Sigmoid colon (tissue), 7 donors: ENCODE measurements around the gene TMEM14B. TPM values are rescaled to one million over a fixed set of nuclear protein-coding genes. Genes with fewer than 3 reads are reported as not detected.
A peak's percentile ranks its signal among the peaks of the same experiment; 100 is the strongest.

Experiments
- DNase-seq: peaks from one replicate; pipeline ENCODE4 v3.0.0-alpha.2; 2019
- H3K27ac ChIP-seq, 4 donors: fragments of 200-600 bp; sonication (generic); one replicate each; pipeline ENCODE4 v1.5.1; 2016 to 2019; ENCODE audit warnings: mild to moderate bottlenecking in 1 of 4
- H3K27me3 ChIP-seq, 3 donors: fragments of 200-600 bp; sonication (generic); one replicate each; pipeline ENCODE4 v1.5.1; 2019; ENCODE audit warnings: mild to moderate bottlenecking in 1 of 3
- H3K36me3 ChIP-seq, 4 donors: fragments of 200-600 bp; sonication (generic); one replicate each; pipeline ENCODE4 v1.5.1; 2016 to 2019
- H3K4me1 ChIP-seq, 4 donors: fragments of 200-600 bp; sonication (generic); one replicate each; pipeline ENCODE4 v1.5.1; 2017 to 2019
- H3K4me3 ChIP-seq, 4 donors: fragments of 200-600 bp; sonication (generic); one replicate each; pipeline ENCODE4 v1.5.1; 2017 to 2019; ENCODE audit warnings: mild to moderate bottlenecking in 2 of 4, moderate library complexity in 1 of 4
- H3K9me3 ChIP-seq, 4 donors: fragments of 200-600 bp in 3 of 4; sonication (generic) in 3 of 4; one replicate each; pipeline versions ENCODE4 v1.5.1 to v1.6.1; 2013 to 2019
- EP300 ChIP-seq, 4 donors: sonication (generic); formaldehyde crosslinking; IDR thresholded peaks; one replicate each; pipeline ENCODE4 v1.6.1; 2017; ENCODE audit warnings: antibody characterized with exemption in 4 of 4
- POLR2A ChIP-seq, 2 donors: fragments of 450-650 bp; IDR thresholded peaks; one replicate each; pipeline ENCODE4 v1.6.1; 2016; ENCODE audit warnings: antibody characterized with exemption in 2 of 2, mild to moderate bottlenecking in 2 of 2, moderate library complexity in 2 of 2
- POLR2AphosphoS5 ChIP-seq, 4 donors: sonication (generic); formaldehyde crosslinking; IDR thresholded peaks; one replicate each; pipeline ENCODE4 v1.6.1; 2017; ENCODE audit warnings: antibody characterized with exemption in 4 of 4
- WGBS, 2 donors: extraction: QIAGEN DNeasy Blood & Tissue Kit; methylation state at CpG; one replicate each; pipeline ENCODE4 v1.1.7; 2013; 5-methylcytosine and 5-hydroxymethylcytosine counted together
- intact Hi-C: fragments of 100-400 bp; cut with DNase I; formaldehyde crosslinking; loops from one replicate; pipeline ENCODE4 v1.15.1; 2023
- polyA plus RNA-seq, 3 donors: library from polyadenylated mRNA; stranded (reverse); fragments of 200-250 nt; gene quantifications; one replicate each; pipeline ENCODE4 v1.2.3, GENCODE V29; 2013
- total RNA-seq, 4 donors: library from RNA; depleted of rRNA; stranded (reverse); fragments of >200 nt; gene quantifications; one replicate each; pipeline ENCODE4 v1.1.0, GENCODE V29; 2016
- TF ChIP-seq, protein P1 (sequence below), 4 experiments: fragments of 450-650 bp in 3 of 4; fragments of 200-600 bp in 1 of 4; IDR thresholded peaks; one replicate each; pipeline ENCODE4 v1.5.1; 2016 to 2019; ENCODE audit warnings: antibody characterized with exemption in 4 of 4, mild to moderate bottlenecking in 3 of 4, moderate library complexity in 2 of 4
- donor health status: healthy with polysubstance abuse.
- donor health status: Bipolar disorder and iron deficiency.
- donor health status: healthy.

The TMEM14B gene
- total and polyA plus RNA-seq, 7 donors, result 51.5 to 124 (median 79.8) TPM

DNA sequence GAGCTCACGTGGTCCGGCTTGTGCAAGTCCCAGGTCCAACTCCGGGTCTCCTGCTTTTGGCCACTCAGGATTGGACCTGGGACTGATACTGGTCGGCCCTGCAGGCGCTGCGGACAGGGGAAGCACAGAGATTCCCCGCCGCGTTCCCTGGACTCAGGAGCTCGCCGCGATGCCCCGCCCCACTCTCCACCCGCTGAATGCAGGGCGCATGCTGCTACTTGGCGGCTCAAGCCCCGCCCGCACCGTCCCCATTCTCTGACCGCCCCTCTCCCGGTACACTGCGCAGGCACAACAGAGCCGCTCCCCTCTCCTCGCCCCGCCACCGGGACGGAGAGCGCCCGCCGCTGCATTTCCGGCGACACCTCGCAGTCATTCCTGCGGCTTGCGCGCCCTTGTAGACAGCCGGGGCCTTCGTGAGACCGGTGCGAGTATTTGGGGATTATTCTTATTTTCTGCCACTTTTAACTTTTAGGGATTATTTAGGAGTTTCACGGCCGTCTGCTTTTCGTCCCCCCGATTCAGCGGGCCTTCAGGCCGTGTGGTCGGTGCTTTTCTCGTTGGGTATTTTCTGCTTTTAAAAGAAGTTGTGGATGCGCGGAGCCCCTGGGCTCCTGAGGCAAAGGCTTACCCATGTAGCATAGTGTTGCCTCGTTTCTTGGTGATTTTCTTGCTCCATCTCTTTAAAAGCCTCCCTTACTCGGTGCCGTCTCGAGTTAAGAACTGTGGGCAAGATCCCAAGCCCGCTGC, 24.6 kb upstream of the TMEM14B start, which contains the start of gene TMEM14C:
TSS of gene TMEM14C (plus strand) at position 251 of the 747 bp plus-strand sequence. CDS start 1,544 bp downstream, outside the sequence.
- Histone ChIP-seq H3K27ac (peak within 1 kb of the TSS; percentile 91 to 94 (median 93)), H3K27me3 (no peaks in the 10 kb centered on the region), H3K36me3 (peaks cover 0 to 26% (median 8%) of the 10 kb centered on the region in 4 donors), H3K4me3 (peak within 1 kb of the TSS; percentile 74 to 85 (median 79)), H3K4me1 (peaks cover 0 to 36% (median 28%) of the 10 kb centered on the region in 4 donors), H3K9me3 (peaks cover 0 to 4% (median 0%) of the 10 kb centered on the region in 4 donors)
- peak; percentile 80 to 87 for TF ChIP-seq POLR2A (IDR thresholded peaks at IDR 0.05)
- TF ChIP-seq, protein P1, sequence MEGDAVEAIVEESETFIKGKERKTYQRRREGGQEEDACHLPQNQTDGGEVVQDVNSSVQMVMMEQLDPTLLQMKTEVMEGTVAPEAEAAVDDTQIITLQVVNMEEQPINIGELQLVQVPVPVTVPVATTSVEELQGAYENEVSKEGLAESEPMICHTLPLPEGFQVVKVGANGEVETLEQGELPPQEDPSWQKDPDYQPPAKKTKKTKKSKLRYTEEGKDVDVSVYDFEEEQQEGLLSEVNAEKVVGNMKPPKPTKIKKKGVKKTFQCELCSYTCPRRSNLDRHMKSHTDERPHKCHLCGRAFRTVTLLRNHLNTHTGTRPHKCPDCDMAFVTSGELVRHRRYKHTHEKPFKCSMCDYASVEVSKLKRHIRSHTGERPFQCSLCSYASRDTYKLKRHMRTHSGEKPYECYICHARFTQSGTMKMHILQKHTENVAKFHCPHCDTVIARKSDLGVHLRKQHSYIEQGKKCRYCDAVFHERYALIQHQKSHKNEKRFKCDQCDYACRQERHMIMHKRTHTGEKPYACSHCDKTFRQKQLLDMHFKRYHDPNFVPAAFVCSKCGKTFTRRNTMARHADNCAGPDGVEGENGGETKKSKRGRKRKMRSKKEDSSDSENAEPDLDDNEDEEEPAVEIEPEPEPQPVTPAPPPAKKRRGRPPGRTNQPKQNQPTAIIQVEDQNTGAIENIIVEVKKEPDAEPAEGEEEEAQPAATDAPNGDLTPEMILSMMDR (IDR thresholded peaks at IDR 0.05), result no peak
- peak; percentile 82 to 96 (median 94) for TF ChIP-seq POLR2AphosphoS5 (IDR thresholded peaks at IDR 0.05)
- peak in 1 of 4 donors; percentile 15 for TF ChIP-seq EP300 (IDR thresholded peaks at IDR 0.05)
- intact Hi-C loops, result loop anchor here (1.0 to 10.0 kb wide), 3 partner anchors 24 to 118 kb away; partner anchors contain the start of genes C6orf52, PAK1IP1 and TMEM14B
- 1% methylated on average over 55 of the region's 55 CpGs for WGBS, 2 donors
- DNase-seq, result peak; percentile 100

DNA sequence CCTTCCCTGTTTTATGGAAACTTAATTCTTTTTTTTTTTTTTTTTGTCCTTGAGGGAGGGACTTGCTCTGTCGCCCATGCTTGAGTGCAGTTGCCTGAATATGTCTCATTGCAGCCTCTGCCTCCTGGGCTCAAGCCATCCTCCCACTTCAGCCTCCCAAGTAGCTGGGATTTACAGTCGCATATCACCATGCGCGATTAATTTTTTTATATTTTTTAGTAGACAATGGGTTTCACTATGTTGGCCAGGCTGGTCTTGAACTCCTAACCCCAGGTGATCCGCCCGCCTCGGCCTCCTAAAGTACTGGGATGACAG, 24.1 kb upstream of the TMEM14B start:
- Histone ChIP-seq H3K36me3 (peaks cover 0 to 31% (median 8%) of the 10 kb centered on the region in 4 donors), H3K27ac (peak overlapping the region; percentile 91 to 94 (median 93)), H3K4me1 (peaks cover 0 to 36% (median 28%) of the 10 kb centered on the region in 4 donors), H3K4me3 (peak overlapping the region; percentile 74 to 85 (median 79)), H3K9me3 (peaks cover 0 to under 1% (median 0%) of the 10 kb centered on the region in 4 donors), H3K27me3 (no peaks in the 10 kb centered on the region)
- intact Hi-C loops, result loop anchor here (1.0 to 10.0 kb wide), 3 partner anchors 24 to 119 kb away; partner anchors contain the start of genes C6orf52, PAK1IP1 and TMEM14B
- WGBS, 2 donors, result 8 to 39% methylated on average over 7 of the region's 7 CpGs
- TF ChIP-seq, protein P1 (IDR thresholded peaks at IDR 0.05), result no peak
- no peak for TF ChIP-seq POLR2AphosphoS5 (IDR thresholded peaks at IDR 0.05)
- TF ChIP-seq EP300 (IDR thresholded peaks at IDR 0.05), result no peak
- TF ChIP-seq POLR2A (IDR thresholded peaks at IDR 0.05), result no peak
- DNase-seq, result no peak

DNA sequence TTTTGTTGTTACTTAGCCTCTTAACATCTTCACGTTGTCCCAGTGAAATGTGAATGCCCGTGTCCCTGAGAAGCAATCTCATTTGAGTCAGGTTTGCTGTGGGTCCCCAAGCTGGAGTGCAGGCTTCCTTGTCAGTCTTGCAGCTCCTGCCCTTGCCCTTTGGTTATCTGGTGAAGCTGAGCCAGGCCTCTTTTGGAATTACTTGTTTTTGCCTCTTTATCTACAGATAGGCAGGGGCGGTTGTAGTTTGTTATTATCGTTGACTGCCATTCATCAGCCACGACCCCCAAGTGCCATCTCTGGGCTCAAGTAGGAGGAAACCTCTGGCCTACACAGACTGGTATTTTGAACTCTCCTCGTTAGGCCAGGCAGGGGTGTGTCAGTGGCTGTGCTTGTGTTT, 22.6 kb upstream of the TMEM14B start:
- peaks cover 0 to 46% (median 13%) of the 10 kb centered on the region in 4 donors for H3K36me3 ChIP-seq
- intact Hi-C loops, result loop anchor here (10.0 kb wide), 1 partner anchor 120 kb away; no protein-coding TSS in a partner anchor
- DNase-seq, result peak; percentile 8
- no peaks in the 10 kb centered on the region for H3K27me3 ChIP-seq
- H3K4me3 ChIP-seq, result no peak overlapping the region
- H3K27ac ChIP-seq, result no peak overlapping the region
- no peak for TF ChIP-seq POLR2A (IDR thresholded peaks at IDR 0.05)
- no peak for TF ChIP-seq EP300 (IDR thresholded peaks at IDR 0.05)
- TF ChIP-seq, protein P1 (IDR thresholded peaks at IDR 0.05), result no peak
- WGBS, 2 donors, result 84 to 89% methylated on average over 6 of the region's 6 CpGs
- no peaks in the 10 kb centered on the region for H3K9me3 ChIP-seq
- peaks cover 0 to 35% (median 28%) of the 10 kb centered on the region in 4 donors for H3K4me1 ChIP-seq

DNA sequence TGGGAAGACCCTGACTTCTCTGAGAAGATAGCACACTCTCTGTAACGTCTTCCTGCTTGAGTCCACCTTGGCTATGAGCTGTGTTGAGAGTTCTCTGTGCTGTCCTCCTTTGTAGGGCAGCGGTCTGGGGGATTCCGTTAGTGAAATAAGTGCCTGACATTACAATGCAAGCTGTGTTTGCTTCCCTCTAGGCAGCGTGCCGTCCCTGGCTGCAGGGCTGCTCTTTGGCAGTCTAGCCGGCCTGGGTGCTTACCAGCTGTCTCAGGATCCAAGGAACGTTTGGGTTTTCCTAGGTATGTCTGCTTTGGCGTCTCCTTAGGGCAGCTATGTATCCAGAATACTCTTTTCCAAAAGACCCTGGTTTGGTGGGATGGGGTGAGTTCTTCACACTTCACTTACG, 21.9 kb upstream of the TMEM14B start:
- Histone ChIP-seq H3K4me3 (no peak overlapping the region), H3K27me3 (no peaks in the 10 kb centered on the region), H3K27ac (no peak overlapping the region), H3K36me3 (peaks cover 0 to 53% (median 19%) of the 10 kb centered on the region in 4 donors), H3K9me3 (no peaks in the 10 kb centered on the region), H3K4me1 (peaks cover 0 to 36% (median 28%) of the 10 kb centered on the region in 4 donors)
- DNase-seq, result no peak
- intact Hi-C loops, result loop anchor here (10.0 kb wide), 1 partner anchor 121 kb away; no protein-coding TSS in a partner anchor
- 91 to 93% methylated on average over 9 of the region's 9 CpGs for WGBS, 2 donors
- TF ChIP-seq POLR2AphosphoS5 (IDR thresholded peaks at IDR 0.05) (no peak), EP300 (IDR thresholded peaks at IDR 0.05) (no peak), POLR2A (IDR thresholded peaks at IDR 0.05) (no peak)
- TF ChIP-seq, protein P1 (IDR thresholded peaks at IDR 0.05), result no peak
